ENCODE results near the gene ICAM2.

The ICAM2 gene

DNA sequence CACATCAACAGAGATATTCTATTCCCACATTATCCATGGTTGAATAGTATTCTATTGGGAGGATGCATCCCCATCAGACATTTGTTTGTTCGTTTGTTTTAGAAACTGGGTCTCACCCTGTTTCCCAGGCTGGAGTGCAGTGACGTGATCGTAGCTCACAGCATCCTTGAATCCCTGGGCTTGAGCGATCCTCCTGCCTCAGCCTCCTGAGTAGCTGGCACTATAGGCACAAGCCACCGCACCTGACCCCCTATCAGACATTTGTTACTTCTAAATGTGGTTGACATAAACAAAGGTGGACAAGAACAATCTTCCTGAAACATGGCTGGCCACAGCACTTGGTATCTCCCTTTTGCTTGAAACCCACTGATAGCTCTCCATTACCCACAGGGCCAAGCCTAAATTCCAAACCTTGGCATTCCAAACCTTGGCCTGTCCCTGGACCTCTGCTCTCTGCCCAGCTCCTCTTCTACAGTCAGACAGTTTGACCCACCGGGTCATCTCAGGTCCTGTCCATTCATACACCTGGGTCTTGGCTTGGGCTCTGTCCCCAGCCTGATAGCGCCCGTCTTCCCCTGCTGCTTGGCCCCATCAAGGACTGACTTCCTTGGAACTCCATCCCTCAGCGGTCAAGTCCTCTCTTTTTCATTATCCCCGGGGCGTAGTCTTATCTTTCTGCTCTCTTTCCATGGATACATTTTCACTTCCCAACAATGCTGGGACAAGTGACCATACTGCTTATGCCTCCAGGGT lies 23.8 kb downstream of the ICAM2 start:
- TF ChIP-seq, protein P1, sequence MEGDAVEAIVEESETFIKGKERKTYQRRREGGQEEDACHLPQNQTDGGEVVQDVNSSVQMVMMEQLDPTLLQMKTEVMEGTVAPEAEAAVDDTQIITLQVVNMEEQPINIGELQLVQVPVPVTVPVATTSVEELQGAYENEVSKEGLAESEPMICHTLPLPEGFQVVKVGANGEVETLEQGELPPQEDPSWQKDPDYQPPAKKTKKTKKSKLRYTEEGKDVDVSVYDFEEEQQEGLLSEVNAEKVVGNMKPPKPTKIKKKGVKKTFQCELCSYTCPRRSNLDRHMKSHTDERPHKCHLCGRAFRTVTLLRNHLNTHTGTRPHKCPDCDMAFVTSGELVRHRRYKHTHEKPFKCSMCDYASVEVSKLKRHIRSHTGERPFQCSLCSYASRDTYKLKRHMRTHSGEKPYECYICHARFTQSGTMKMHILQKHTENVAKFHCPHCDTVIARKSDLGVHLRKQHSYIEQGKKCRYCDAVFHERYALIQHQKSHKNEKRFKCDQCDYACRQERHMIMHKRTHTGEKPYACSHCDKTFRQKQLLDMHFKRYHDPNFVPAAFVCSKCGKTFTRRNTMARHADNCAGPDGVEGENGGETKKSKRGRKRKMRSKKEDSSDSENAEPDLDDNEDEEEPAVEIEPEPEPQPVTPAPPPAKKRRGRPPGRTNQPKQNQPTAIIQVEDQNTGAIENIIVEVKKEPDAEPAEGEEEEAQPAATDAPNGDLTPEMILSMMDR (conservative IDR thresholded peaks at IDR 0.05; ENCODE audit: low read depth, low read length), result no peak
- no peak overlapping the region for H3K4me3 ChIP-seq (ENCODE audit: low read depth, low read length)
- DNase-seq (ENCODE audit: low read depth), result no peak

DNA sequence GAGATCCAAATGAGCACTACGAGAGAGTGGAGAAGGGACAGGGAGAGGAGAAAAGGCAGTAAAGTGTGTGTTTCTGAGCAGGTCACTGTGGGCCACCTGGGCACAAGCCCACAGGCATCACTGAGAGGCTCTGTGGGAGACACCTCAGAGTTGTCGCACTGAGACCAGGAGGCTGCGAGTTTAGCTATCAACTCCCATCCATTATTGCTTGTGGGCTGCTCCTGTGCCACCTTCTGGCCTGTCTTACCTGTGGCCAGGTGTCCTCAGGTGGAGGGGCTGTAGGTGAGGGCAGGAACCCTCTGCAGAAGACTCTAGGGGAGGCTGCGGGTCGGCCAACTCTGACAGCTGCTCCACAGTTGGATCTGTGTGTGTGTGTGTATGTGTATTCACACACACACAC lies 24.8 kb downstream of the ICAM2 start:
- no peak for DNase-seq (ENCODE audit: low read depth)
- TF ChIP-seq, protein P1 (conservative IDR thresholded peaks at IDR 0.05; ENCODE audit: low read depth, low read length), result no peak
- H3K4me3 ChIP-seq (ENCODE audit: low read depth, low read length), result no peak overlapping the region

DNA sequence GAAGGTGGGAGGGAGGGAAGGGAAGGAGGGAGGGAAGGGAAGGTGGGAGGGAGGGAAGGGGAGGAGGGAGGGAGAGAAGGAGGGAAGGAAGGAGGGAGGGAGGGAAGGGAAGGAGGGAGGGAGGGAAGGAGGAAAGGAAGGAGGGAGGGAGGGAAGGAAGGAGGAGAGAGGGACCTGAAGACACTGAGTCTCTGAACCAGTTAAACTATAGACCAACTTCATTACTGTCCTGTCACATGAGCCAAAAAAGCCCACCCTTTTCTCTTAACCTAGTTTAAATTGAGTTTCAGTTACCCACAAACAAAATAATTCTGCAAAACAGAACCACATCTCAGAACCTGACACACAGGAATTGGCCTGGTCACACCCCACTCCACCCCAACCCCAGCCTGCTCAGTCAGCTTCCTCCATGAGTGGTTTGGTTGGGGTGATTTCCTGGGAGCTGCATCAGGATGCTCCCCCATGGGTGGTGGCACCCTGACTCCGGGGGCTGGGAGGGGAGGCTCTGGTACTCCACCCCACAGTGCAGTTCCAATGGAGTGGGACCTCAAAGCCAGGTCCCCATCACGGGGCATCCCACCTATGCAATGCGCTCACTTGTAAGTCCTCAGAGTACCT lies 27.0 kb downstream of the ICAM2 start:
- DNase-seq (ENCODE audit: low read depth), result no peak
- H3K4me3 ChIP-seq (ENCODE audit: low read depth, low read length), result no peak overlapping the region
- TF ChIP-seq, protein P1 (conservative IDR thresholded peaks at IDR 0.05; ENCODE audit: low read depth, low read length), result no peak

DNA sequence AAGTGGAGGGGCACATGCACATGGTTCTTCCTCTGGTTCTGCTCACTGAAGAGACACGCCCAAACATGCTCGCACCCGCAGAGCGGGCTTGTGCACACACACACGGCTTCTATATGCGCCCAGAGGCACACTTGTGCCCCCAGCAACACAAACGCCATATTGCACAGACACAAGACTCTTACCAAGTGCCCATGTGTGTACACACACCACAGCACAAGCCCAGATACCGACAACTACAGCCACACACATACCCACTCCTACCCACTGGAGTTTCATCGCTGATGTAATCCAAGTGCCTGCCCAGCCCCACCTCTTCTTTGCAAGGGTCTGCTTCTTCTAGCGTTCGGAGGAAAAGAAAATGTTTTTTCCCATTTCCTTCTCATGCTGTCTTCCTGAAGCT lies 28.8 kb downstream of the ICAM2 start:
- DNase-seq (ENCODE audit: low read depth), result no peak
- TF ChIP-seq, protein P1 (conservative IDR thresholded peaks at IDR 0.05; ENCODE audit: low read depth, low read length), result no peak
- no peak overlapping the region for H3K4me3 ChIP-seq (ENCODE audit: low read depth, low read length)

DNA sequence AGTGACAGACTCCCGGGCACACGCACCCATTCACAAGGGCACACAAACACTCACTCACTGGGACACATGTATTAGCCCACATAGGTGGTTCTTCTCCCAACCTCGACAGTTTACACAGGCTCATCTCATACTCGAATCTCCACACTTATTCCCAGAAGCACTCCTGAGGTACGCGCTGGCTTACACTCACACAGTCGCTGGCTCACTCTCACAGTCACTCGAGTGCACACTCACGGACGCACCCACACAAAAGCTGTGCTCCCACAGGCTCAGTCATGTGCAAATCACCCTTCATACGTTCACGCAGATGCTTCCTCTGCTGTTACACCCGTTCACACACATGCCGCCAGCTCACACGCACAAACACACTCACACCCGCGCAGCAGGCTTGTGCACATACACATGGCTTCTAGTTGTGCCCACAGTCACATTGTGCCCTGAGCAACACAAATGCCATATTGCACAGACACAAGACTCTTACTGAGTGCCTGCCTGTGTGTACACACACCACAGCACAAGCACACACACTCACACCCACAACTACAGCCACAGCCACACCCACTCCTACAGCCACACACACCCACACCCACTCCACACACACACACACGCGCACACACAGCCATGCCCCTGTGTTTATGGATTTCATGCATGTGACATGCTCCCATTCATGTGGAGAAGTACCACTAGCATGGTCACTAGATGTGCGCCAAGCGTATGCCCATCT lies 30.6 kb downstream of the ICAM2 start:
- no peak overlapping the region for H3K4me3 ChIP-seq (ENCODE audit: low read depth, low read length)
- no peak for DNase-seq (ENCODE audit: low read depth)
- TF ChIP-seq, protein P1 (conservative IDR thresholded peaks at IDR 0.05; ENCODE audit: low read depth, low read length), result no peak

DNA sequence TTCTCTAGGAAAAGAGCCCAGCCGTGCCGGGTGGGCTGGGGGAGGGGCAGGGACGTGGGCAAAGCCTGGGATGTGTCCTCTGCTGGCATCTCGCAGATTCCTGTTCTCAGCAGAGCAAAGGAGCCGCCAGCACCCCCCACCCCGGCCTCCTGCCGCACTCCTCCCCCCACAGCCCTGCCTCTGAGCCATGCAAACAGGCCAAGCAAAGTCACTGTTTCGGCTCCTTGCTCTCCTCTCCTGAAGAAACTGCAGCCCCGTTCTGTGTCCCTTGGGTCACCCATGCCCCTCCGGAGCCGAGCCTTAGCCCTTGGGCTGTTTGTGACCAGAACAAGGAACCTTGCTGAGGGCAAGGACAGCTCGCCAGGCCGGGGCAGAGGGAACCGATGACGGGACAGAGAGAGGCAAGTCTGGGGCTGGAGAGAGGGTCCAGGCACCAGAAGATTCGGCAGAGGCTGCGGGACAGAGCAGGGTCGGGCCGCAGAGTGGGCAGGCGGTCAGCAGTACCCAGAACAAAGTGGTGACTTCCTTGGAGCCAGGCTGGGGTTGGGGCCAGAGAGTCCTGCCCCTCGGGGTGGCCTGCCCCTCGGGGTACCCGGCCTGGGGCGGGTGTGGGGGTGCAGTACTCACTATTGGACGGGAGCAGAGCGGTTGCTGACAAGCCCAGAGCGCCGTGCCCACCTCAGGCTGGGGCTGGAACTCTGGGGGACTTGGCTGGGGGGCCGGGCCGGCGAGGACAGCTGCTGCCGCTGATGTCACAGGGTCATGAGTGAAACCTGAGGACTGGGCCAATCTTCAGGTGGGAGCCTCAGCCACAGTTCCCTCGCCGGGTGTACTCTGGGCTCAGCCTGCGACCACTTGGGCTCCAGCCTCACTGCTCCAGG lies 31.5 kb downstream of the ICAM2 start:
- DNase-seq (ENCODE audit: low read depth), result peak; percentile 9
- TF ChIP-seq, protein P1 (conservative IDR thresholded peaks at IDR 0.05; ENCODE audit: low read depth, low read length), result no peak
- no peak overlapping the region for H3K4me3 ChIP-seq (ENCODE audit: low read depth, low read length)

Measured in choroid plexus epithelial cell (primary cell).